HL-60 (cell line): Measurements from ENCODE around the gene ARL14.

Experiments used
- DNase-seq, 2 experiments: peaks; one replicate each; pipeline ENCODE4 v3.0.0-alpha.2; 2010 to 2020; ENCODE audit warnings: low read depth in 1 of 2, low spot score in 1 of 2
- H3K27ac ChIP-seq: fragments of 250-450 bp; sonication (Bioruptor Pico); replicated peaks from 2 replicates; pipeline ENCODE4 v1.5.1; 2020; ENCODE audit warnings: mild to moderate bottlenecking, moderate library complexity
- H3K27me3 ChIP-seq: fragments of 250-450 bp; sonication (Bioruptor Pico); 2 replicates; pipeline ENCODE4 v1.5.1; 2021; ENCODE audit warnings: mild to moderate bottlenecking, moderate library complexity; ENCODE audit not compliant: insufficient read depth, poor library complexity, severe bottlenecking
- H3K4me3 ChIP-seq: replicated peaks from 2 replicates; pipeline ENCODE4 v1.5.1; 2011; ENCODE audit warnings: mild to moderate bottlenecking, control low read depth, low read length; ENCODE audit not compliant: insufficient read depth
- CTCF ChIP-seq: IDR thresholded peaks from one replicate; pipeline ENCODE4 v1.5.1; 2011; ENCODE audit warnings: low read length, control low read depth, inconsistent platforms; ENCODE audit not compliant: insufficient read depth
- GABPA ChIP-seq: IDR thresholded peaks from 2 replicates; pipeline ENCODE4 v1.6.1; 2012; ENCODE audit warnings: low read depth
- POLR2AphosphoS5 ChIP-seq: IDR thresholded peaks from 2 replicates; pipeline ENCODE4 v1.6.1; 2012; ENCODE audit warnings: low read depth
- REST ChIP-seq: IDR thresholded peaks from 2 replicates; pipeline ENCODE4 v1.6.1; 2012; ENCODE audit warnings: low read depth; ENCODE audit not compliant: insufficient replicate concordance
- SPI1 ChIP-seq: IDR thresholded peaks from 2 replicates; pipeline ENCODE4 v1.6.1; 2012; ENCODE audit warnings: low read depth, mild to moderate bottlenecking, borderline replicate concordance

The ARL14 gene

GRCh38 chr3:160649596-160649995 lies 27.4 kb upstream of the ARL14 start:
- Histone ChIP-seq H3K27ac (no peak overlapping the region), H3K27me3 (no peaks in the 10 kb centered on the region), H3K4me3 (no peak overlapping the region)
- TF ChIP-seq SPI1 (no peak), GABPA (no peak), POLR2AphosphoS5 (no peak), REST (no peak), CTCF (no peak)
- no peak for DNase-seq

- Histone ChIP-seq H3K27ac (no peak overlapping the region), H3K4me3 (no peak overlapping the region), H3K27me3 (no peaks in the 10 kb centered on the region)
- no peak for TF ChIP-seq CTCF
- TF ChIP-seq SPI1 = no peak
- TF ChIP-seq GABPA = no peak
- TF ChIP-seq POLR2AphosphoS5 = no peak
- TF ChIP-seq REST = no peak
- DNase-seq = no peak
These were observed 23.4 kb upstream of the ARL14 start for GRCh38 chr3:160653512-160653911.

- TF ChIP-seq GABPA (no peak), REST (no peak), SPI1 (no peak), POLR2AphosphoS5 (no peak), CTCF (no peak)
- H3K4me3 ChIP-seq = no peak overlapping the region
- no peak for DNase-seq
- no peaks in the 10 kb centered on the region for H3K27me3 ChIP-seq
- H3K27ac ChIP-seq = no peak overlapping the region
These were observed 16.1 kb upstream of the ARL14 start for GRCh38 chr3:160660902-160661301.
